ENCODE results near the gene PACRG.

The PACRG gene

DNA sequence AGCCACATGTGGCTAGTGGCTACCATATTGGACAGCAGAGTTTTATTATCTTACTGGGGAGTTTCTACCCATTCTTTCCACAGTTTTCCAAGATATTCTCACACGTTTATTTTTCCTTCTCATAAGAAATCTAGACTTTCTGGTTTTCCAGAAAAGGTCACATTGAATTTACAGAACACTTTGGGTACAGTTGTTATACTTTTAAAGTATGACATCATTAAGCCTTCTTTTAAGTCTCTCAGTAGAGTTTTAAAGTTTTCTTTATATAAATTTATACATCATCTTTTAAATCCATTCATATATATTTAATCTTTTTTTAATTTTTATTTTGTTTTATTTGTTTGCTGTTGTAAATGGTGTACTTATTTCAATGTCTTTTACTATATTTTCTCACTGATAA is 486.5 kb downstream of the PACRG start:
- no peak for DNase-seq (ENCODE audit: low read depth)
- TF ChIP-seq, protein P1, sequence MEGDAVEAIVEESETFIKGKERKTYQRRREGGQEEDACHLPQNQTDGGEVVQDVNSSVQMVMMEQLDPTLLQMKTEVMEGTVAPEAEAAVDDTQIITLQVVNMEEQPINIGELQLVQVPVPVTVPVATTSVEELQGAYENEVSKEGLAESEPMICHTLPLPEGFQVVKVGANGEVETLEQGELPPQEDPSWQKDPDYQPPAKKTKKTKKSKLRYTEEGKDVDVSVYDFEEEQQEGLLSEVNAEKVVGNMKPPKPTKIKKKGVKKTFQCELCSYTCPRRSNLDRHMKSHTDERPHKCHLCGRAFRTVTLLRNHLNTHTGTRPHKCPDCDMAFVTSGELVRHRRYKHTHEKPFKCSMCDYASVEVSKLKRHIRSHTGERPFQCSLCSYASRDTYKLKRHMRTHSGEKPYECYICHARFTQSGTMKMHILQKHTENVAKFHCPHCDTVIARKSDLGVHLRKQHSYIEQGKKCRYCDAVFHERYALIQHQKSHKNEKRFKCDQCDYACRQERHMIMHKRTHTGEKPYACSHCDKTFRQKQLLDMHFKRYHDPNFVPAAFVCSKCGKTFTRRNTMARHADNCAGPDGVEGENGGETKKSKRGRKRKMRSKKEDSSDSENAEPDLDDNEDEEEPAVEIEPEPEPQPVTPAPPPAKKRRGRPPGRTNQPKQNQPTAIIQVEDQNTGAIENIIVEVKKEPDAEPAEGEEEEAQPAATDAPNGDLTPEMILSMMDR (IDR thresholded peaks at IDR 0.05; ENCODE audit: low read length, missing control alignments), result no peak
- no peak overlapping the region for H3K4me3 ChIP-seq (replicated peaks; ENCODE audit: low read depth, low read length)

DNA sequence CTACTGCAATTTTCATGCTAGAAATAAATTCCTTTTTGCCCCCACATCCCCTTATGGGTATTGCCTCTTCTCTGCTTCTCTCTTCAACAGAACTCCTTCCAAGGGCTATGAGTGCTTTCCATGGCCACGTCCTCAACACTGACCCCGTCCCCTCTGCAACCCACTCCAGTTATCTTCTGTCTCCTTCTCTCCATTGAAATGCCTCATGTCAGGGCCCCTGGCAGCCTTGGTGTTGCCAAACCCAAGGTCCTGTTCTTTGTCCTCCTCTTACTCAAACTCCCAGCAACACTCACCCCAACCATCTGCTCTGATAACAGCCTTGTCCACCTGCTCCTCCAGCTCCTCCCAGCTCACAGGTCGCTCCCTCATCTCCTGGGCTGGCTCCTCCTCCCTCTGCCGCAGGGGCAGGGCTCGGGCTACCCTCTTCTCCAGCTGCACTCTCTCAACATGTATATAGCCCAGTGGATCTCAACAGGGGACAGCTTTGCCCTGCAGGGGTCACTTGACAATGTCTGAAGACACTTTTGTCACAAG is 490.7 kb downstream of the PACRG start:
- TF ChIP-seq, protein P1 (IDR thresholded peaks at IDR 0.05; ENCODE audit: low read length, missing control alignments), result no peak
- no peak for DNase-seq (ENCODE audit: low read depth)
- H3K4me3 ChIP-seq (replicated peaks; ENCODE audit: low read depth, low read length), result no peak overlapping the region

DNA sequence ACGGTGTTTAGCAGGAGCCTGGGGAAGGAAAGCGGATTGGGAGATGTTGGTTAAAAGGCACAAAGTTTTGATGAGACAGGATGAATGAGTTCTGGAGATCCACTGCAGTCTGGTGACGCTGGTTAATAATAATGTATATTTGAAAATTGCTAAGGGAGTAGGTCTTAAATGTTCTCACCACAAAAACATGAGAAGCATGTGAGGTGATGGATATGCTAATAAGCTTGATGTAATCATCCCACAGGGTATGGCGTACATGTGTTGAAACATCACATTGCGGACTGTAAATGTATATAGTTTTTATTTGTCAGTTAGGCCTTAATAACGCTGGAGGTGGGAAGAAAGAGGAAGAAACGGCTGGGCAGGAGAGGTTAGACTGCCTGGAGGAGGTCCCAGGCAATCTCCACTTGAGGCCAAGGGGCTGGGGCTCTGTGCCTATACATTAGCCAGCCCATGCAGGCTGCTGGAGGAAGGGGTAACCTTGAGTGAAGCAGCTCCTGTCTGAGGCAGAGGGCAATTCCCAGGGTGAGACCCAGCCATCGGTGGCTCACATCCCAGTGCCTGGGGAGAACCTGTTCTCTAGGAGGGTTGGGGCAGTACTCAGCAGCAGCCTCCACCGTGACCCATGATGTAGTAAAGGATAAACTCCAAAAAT is 498.5 kb downstream of the PACRG start:
- H3K4me3 ChIP-seq (replicated peaks; ENCODE audit: low read depth, low read length), result no peak overlapping the region
- DNase-seq (ENCODE audit: low read depth), result no peak
- TF ChIP-seq, protein P1 (IDR thresholded peaks at IDR 0.05; ENCODE audit: low read length, missing control alignments), result no peak

DNA sequence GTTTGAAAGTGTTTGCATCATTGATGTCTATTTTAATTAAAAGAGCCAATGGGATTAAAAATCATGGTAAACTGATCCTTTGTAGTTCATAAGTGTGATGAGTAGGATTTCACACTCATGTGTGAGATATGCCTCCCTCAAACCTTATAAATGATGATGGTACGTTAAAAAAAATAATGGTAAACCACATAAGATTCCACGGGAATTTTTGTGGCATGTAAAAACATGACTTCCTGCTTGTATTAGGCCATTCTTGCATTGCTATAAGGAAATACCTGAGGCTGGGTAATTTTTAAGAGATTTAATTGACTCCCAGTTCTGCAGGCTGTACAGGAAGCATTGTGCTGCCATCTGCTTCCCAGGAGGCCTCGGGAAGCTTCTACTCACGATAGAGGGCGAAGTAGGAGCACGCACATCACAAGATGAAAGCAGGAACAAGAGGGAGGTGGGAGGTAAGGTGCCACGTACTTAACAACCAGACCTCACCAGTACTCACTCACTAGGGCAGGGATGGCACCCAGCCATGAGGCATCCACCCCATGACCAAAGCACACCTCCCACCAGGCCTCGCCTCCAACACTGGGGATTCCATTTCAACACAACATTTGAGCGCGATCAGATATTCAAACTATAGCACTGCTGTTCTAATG is 499.2 kb downstream of the PACRG start:
- DNase-seq (ENCODE audit: low read depth), result no peak
- H3K4me3 ChIP-seq (replicated peaks; ENCODE audit: low read depth, low read length), result no peak overlapping the region
- TF ChIP-seq, protein P1 (IDR thresholded peaks at IDR 0.05; ENCODE audit: low read length, missing control alignments), result no peak

DNA sequence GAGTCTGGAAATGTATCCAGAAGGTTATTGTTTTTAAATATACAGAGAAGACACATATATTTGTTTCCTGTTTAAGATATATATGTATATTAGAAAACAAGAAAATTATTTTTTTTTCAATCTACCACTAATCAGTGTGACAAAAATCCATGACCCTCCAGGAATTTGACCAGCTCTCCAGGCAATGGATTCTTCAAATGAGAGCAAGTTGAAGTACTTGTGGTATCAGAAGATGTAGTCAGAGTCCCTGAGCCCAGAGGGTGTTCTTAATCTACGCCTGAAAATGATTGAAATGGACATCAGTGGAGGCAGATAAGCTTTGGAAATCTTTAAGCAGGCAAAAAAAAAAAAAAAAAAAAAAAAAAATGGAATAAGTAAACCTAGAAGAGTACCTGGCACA is 500.3 kb downstream of the PACRG start:
- no peak for DNase-seq (ENCODE audit: low read depth)
- TF ChIP-seq, protein P1 (IDR thresholded peaks at IDR 0.05; ENCODE audit: low read length, missing control alignments), result no peak
- H3K4me3 ChIP-seq (replicated peaks; ENCODE audit: low read depth, low read length), result no peak overlapping the region

DNA sequence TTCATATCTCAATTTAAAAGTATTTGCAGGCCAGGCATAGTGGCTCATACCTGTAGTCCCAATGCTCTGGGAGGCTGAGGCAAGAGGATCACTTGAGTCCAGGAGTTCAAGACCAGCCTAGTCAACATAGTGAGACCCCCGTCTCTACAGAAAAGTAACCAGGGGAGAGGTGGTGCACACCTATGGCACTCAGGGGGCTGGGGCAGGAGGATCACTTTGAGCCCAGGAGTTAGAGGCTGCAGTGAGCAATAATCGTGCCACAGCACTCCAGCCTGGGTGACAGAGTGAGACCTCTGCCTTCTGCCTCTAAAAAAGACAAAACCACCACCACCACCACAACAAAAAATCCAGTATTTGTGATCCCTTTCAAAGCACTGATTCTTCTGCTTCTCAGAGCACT is 501.3 kb downstream of the PACRG start:
- DNase-seq (ENCODE audit: low read depth), result no peak
- H3K4me3 ChIP-seq (replicated peaks; ENCODE audit: low read depth, low read length), result no peak overlapping the region
- TF ChIP-seq, protein P1 (IDR thresholded peaks at IDR 0.05; ENCODE audit: low read length, missing control alignments), result no peak
